Activated CD8-positive, alpha-beta T cell treated with anti-CD3 and anti-CD28 coated beads for 36 hours (primary cell): ENCODE measurements around the gene OR2K2. TPM values are rescaled to one million over a fixed set of nuclear protein-coding genes. Genes with fewer than 3 reads are reported as not detected.

Experiments used
- ATAC-seq: fragments of 200-7000 bp; cut with Tn5 transposase; one replicate; pipeline ENCODE4 v1.10.0; 2021; ENCODE audit warnings: mild to moderate bottlenecking, moderate library complexity
- CTCF ChIA-PET: fragments of 350-600 bp; sonication (Branson Sonifier 250); formaldehyde crosslinking; loops from one replicate; lab custom pipeline; 2021; ENCODE audit warnings: antibody characterized with exemption; lab: Charles Lee
- POLR2A ChIA-PET: fragments of 350-600 bp; sonication (Branson Sonifier 250); formaldehyde crosslinking; loops from one replicate; lab custom pipeline; 2021; ENCODE audit warnings: antibody characterized with exemption; lab: Charles Lee
- DNase-seq: peaks from one replicate; pipeline ENCODE4 v3.0.0-alpha.2; 2020
- H3K27ac Mint-ChIP-seq: one replicate; pipeline ENCODE4 v1.8.0; 2021; ENCODE audit warnings: mild to moderate bottlenecking, mixed read lengths
- H3K27me3 Mint-ChIP-seq: one replicate; pipeline ENCODE4 v1.8.0; 2021; ENCODE audit warnings: mixed read lengths
- H3K36me3 Mint-ChIP-seq: one replicate; pipeline ENCODE4 v1.8.0; 2021; ENCODE audit warnings: low read depth, mixed read lengths
- H3K4me1 Mint-ChIP-seq: one replicate; pipeline ENCODE4 v1.8.0; 2021; ENCODE audit warnings: low read depth, mixed read lengths
- H3K4me3 Mint-ChIP-seq: one replicate; pipeline ENCODE4 v1.8.0; 2021; ENCODE audit warnings: mild to moderate bottlenecking, moderate library complexity, mixed read lengths
- H3K9me3 Mint-ChIP-seq: one replicate; pipeline ENCODE4 v1.8.0; 2021; ENCODE audit warnings: mixed read lengths
- intact Hi-C: fragments of 100-400 bp; cut with micrococcal nuclease; formaldehyde crosslinking; loops from one replicate; pipeline ENCODE4 v1.10.0; 2022
- total RNA-seq, 2 experiments: library from RNA; stranded (reverse); gene quantifications; one replicate each; pipeline ENCODE4 v1.2.3, GENCODE V29; 2021
- TF ChIP-seq, protein P1 (sequence below): fragments of 200-600 bp; IDR thresholded peaks from one replicate; pipeline ENCODE4 v1.8.0; 2022; ENCODE audit warnings: antibody characterized with exemption, mild to moderate bottlenecking

OR2K2 gene, protein sequence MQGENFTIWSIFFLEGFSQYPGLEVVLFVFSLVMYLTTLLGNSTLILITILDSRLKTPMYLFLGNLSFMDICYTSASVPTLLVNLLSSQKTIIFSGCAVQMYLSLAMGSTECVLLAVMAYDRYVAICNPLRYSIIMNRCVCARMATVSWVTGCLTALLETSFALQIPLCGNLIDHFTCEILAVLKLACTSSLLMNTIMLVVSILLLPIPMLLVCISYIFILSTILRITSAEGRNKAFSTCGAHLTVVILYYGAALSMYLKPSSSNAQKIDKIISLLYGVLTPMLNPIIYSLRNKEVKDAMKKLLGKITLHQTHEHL
- not detected for total RNA-seq

DNA sequence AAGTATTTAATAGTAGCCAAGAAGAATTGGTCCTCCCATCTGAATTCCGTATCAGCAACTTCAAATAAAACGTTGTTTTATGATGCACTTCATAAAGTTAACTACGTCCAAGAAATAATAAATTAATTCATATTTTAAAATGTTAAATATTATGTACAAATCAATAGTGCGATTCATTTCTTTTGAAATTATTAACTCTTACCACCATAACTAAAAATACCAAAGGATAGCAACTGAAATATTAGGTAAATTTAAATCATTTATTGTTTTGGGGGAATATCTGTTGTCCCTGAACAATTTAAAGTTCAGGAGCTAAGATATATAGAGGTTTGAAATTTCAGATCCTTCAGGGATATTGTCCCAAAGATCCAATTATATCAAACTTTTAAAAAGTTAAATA is at the start of gene OR2K2:
OR2K2 (minus strand) TSS at position 101 of the 400 bp plus-strand sequence. CDS start 1,791 bp downstream, outside the sequence.
- Mint-ChIP-seq H3K36me3 (no peaks in the 10 kb centered on the region), H3K9me3 (no peaks in the 10 kb centered on the region), H3K4me1 (peaks cover 5% of the 10 kb centered on the region), H3K4me3 (no peak within 1 kb of the TSS), H3K27ac (no peak within 1 kb of the TSS), H3K27me3 (peaks cover 10% of the 10 kb centered on the region)
- TF ChIP-seq, protein P1, sequence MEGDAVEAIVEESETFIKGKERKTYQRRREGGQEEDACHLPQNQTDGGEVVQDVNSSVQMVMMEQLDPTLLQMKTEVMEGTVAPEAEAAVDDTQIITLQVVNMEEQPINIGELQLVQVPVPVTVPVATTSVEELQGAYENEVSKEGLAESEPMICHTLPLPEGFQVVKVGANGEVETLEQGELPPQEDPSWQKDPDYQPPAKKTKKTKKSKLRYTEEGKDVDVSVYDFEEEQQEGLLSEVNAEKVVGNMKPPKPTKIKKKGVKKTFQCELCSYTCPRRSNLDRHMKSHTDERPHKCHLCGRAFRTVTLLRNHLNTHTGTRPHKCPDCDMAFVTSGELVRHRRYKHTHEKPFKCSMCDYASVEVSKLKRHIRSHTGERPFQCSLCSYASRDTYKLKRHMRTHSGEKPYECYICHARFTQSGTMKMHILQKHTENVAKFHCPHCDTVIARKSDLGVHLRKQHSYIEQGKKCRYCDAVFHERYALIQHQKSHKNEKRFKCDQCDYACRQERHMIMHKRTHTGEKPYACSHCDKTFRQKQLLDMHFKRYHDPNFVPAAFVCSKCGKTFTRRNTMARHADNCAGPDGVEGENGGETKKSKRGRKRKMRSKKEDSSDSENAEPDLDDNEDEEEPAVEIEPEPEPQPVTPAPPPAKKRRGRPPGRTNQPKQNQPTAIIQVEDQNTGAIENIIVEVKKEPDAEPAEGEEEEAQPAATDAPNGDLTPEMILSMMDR: no peak
- POLR2A ChIA-PET: no interaction called here
- ATAC-seq: no peak
- CTCF ChIA-PET: no interaction called here
- intact Hi-C loops: no loop called here
- no peak for DNase-seq

DNA sequence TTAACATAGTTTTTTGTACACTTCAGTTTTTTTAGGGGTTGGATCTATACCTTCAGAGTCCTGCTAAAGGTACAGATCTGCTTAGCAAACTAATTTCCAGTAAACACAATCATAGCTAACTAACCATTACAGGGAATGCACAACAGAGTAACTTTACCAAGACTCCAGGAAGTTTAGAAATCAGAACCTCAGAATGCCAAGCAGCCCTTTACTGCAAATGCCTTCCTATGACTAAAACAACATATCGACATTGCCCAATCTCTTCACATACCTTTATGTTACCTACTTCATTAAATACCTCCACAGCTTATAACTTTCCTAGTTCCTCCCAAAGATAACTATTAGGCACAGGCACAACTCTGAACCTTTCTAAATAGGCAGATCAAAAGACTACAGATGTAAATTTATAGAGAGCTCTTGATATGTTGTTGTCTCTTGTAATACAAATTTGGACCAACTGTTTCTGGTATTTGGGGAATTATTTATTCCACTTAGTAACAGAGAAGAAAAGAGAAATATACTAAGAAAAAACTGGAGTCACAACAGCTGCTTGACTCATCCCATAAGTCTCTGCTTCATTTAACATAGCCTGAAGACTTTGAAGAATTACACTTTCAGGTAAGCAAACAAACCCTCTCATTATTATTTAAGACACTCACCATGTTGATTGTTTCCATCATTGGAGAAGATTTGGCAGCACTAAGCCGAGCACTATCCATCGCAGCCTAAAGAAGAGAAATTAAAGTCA is 46.0 kb upstream of the OR2K2 start:
- no peaks in the 10 kb centered on the region for H3K4me1 Mint-ChIP-seq
- intact Hi-C loops: no loop called here
- no peaks in the 10 kb centered on the region for H3K9me3 Mint-ChIP-seq
- no peak for DNase-seq
- H3K4me3 Mint-ChIP-seq: no peak overlapping the region
- ChIA-PET POLR2A (no interaction called here), CTCF (no interaction called here)
- H3K27me3 Mint-ChIP-seq: no peaks in the 10 kb centered on the region
- no peak overlapping the region for H3K27ac Mint-ChIP-seq
- H3K36me3 Mint-ChIP-seq: peaks cover 57% of the 10 kb centered on the region
- TF ChIP-seq, protein P1: no peak
- ATAC-seq: no peak

DNA sequence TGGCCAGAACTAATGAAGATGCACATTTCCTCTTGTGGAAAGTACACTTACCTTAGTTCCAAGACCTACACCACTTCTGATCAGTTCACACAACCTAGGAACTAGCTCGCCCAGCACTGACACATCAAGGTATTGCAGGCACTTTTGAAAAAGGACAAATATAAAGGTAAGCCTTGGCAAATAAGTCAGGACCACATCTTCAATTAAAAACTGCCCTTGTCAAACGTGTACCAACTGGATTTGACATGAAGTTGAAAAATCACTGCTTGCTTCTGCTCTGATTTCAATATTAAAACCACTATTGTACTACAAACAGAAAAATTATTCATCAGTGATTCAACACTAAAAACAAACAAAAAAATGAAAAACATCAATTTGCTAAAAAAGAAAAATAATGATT is 45.0 kb upstream of the OR2K2 start:
- no peaks in the 10 kb centered on the region for H3K9me3 Mint-ChIP-seq
- H3K27ac Mint-ChIP-seq: no peak overlapping the region
- no peak overlapping the region for H3K4me3 Mint-ChIP-seq
- ChIA-PET CTCF (no interaction called here), POLR2A (no interaction called here)
- intact Hi-C loops: no loop called here
- peaks cover 59% of the 10 kb centered on the region for H3K36me3 Mint-ChIP-seq
- no peak for DNase-seq
- TF ChIP-seq, protein P1: no peak
- H3K27me3 Mint-ChIP-seq: no peaks in the 10 kb centered on the region
- H3K4me1 Mint-ChIP-seq: no peaks in the 10 kb centered on the region
- ATAC-seq: no peak

DNA sequence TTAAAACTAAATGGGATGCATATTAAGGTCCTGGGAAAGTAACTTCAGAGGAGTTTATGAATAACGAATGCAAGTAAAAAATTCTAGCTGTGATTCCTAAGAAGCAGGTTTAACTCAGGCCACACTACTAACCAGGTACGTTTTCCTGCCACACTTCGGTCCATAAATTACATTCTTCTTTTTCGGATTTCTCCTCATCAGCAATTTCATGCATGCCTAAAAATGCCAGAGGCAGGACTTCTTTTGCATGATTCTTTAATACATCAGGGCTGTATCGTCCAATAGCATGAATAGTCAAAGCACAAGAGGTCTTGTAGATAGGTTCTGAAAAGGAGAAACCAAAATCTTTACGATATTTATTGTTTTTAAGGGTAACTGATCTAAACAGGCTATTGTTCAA is 42.3 kb upstream of the OR2K2 start:
- DNase-seq: no peak
- ChIA-PET POLR2A (no interaction called here), CTCF (no interaction called here)
- peaks cover 61% of the 10 kb centered on the region for H3K36me3 Mint-ChIP-seq
- no peaks in the 10 kb centered on the region for H3K27me3 Mint-ChIP-seq
- no peak for ATAC-seq
- no peaks in the 10 kb centered on the region for H3K9me3 Mint-ChIP-seq
- TF ChIP-seq, protein P1: no peak
- no peaks in the 10 kb centered on the region for H3K4me1 Mint-ChIP-seq
- intact Hi-C loops: no loop called here
- H3K4me3 Mint-ChIP-seq: no peak overlapping the region
- H3K27ac Mint-ChIP-seq: no peak overlapping the region

DNA sequence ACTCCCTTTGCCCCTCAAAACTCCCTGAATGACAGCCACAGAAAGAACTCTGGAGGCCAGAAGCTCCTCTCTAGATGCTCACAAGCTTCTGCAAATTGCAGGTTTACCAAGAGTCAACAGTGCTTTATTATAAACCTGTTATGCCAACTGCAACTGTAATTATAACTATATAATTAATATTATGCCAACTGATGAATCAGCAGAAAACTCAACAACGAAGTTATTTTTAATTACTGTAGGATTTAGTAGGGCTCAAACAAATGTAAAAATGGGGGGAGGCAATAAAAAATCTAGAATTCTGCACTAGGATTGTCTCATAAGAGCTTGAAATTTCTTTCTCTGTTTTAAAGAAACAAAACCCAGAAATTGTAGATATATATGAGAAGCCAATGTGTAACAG is 37.0 kb upstream of the OR2K2 start:
- TF ChIP-seq, protein P1: no peak
- no peak overlapping the region for H3K27ac Mint-ChIP-seq
- ChIA-PET CTCF (no interaction called here), POLR2A (no interaction called here)
- H3K4me1 Mint-ChIP-seq: no peaks in the 10 kb centered on the region
- ATAC-seq (no peak), DNase-seq (no peak)
- H3K4me3 Mint-ChIP-seq: no peak overlapping the region
- intact Hi-C loops: no loop called here
- no peaks in the 10 kb centered on the region for H3K27me3 Mint-ChIP-seq
- H3K9me3 Mint-ChIP-seq: no peaks in the 10 kb centered on the region
- peaks cover 69% of the 10 kb centered on the region for H3K36me3 Mint-ChIP-seq
